ENCODE measurements around the gene SCUBE3. TPM values are rescaled to one million over a fixed set of nuclear protein-coding genes. Genes with fewer than 3 reads are reported as not detected.

Gene SCUBE3
- total and polyA plus RNA-seq, 2 of the 13 experiments (the other 11 are each of a cell fraction or from before 2014, with no cell fraction given): not detected

DNA sequence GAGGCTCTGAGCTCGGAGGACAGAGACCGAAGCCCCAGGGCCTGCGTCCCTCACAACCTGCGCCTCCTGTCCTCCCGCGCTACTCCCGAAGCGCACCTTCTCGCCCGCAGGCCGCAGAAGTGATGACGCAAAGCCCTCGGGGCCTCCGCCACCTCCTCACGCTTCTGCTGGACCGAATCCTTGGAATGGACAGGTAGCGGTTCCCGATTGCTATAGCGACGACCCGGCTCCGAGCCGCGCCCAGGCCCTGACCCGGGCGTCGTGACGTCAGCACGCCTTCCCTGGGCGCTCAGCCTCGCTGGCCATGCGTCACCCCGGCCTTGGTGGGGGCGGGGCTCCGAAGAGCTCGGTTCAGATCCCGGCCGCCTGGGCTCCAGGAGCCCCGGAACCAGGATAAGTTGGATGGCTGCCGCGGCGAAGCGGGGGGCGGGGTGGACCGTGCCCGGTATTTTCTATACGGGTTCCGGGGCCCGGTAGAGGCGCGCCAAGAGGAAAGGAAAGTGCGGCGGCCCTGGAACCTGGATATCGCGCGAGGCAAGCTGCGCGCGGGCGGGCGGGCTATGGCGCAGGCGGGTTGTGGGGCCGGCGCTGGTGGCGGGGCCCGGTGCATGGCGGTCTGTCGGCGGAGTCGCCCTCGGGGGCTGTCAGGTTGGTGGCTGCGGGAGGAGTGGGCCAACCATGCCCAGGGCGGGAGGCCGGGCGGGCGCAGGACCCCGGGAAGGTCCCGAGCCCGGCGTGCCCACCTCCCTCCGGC, 45.6 kb downstream of the SCUBE3 start, which contains the start of gene ZNF76 (continued):
- TF ChIP-seq, protein P1, sequence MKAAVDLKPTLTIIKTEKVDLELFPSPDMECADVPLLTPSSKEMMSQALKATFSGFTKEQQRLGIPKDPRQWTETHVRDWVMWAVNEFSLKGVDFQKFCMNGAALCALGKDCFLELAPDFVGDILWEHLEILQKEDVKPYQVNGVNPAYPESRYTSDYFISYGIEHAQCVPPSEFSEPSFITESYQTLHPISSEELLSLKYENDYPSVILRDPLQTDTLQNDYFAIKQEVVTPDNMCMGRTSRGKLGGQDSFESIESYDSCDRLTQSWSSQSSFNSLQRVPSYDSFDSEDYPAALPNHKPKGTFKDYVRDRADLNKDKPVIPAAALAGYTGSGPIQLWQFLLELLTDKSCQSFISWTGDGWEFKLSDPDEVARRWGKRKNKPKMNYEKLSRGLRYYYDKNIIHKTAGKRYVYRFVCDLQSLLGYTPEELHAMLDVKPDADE (CRISPR knock-in tag; IDR thresholded peaks at IDR 0.05): peak; percentile 82; the same call in 1 of the 2 replicates
- TF ChIP-seq ZNF564 (CRISPR knock-in tag; IDR thresholded peaks at IDR 0.05) (peak; percentile 93), ZBTB8A (CRISPR knock-in tag; IDR thresholded peaks at IDR 0.05; ENCODE audit: borderline replicate concordance, low read depth) (peak; percentile 86), HHEX (CRISPR knock-in tag; IDR thresholded peaks at IDR 0.05) (peak; percentile 20; the same call in 1 of the 2 replicates), MTA3 (CRISPR knock-in tag; IDR thresholded peaks at IDR 0.05) (no peak), TAF1 (CRISPR knock-in tag; IDR thresholded peaks at IDR 0.05) (peak; percentile 84), RARA (CRISPR knock-in tag; IDR thresholded peaks at IDR 0.05) (peak; percentile 74), ZNF224 (CRISPR knock-in tag; IDR thresholded peaks at IDR 0.05) (peak; percentile 89; the same call in 1 of the 2 replicates), KLF9 (CRISPR knock-in tag; IDR thresholded peaks at IDR 0.05; ENCODE audit: low read depth) (peak; percentile 97)
- TF ChIP-seq, protein P2, sequence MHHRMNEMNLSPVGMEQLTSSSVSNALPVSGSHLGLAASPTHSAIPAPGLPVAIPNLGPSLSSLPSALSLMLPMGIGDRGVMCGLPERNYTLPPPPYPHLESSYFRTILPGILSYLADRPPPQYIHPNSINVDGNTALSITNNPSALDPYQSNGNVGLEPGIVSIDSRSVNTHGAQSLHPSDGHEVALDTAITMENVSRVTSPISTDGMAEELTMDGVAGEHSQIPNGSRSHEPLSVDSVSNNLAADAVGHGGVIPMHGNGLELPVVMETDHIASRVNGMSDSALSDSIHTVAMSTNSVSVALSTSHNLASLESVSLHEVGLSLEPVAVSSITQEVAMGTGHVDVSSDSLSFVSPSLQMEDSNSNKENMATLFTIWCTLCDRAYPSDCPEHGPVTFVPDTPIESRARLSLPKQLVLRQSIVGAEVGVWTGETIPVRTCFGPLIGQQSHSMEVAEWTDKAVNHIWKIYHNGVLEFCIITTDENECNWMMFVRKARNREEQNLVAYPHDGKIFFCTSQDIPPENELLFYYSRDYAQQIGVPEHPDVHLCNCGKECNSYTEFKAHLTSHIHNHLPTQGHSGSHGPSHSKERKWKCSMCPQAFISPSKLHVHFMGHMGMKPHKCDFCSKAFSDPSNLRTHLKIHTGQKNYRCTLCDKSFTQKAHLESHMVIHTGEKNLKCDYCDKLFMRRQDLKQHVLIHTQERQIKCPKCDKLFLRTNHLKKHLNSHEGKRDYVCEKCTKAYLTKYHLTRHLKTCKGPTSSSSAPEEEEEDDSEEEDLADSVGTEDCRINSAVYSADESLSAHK (CRISPR knock-in tag; IDR thresholded peaks at IDR 0.05; ENCODE audit: borderline replicate concordance): peak; percentile 80
- TF ChIP-seq, protein P3, sequence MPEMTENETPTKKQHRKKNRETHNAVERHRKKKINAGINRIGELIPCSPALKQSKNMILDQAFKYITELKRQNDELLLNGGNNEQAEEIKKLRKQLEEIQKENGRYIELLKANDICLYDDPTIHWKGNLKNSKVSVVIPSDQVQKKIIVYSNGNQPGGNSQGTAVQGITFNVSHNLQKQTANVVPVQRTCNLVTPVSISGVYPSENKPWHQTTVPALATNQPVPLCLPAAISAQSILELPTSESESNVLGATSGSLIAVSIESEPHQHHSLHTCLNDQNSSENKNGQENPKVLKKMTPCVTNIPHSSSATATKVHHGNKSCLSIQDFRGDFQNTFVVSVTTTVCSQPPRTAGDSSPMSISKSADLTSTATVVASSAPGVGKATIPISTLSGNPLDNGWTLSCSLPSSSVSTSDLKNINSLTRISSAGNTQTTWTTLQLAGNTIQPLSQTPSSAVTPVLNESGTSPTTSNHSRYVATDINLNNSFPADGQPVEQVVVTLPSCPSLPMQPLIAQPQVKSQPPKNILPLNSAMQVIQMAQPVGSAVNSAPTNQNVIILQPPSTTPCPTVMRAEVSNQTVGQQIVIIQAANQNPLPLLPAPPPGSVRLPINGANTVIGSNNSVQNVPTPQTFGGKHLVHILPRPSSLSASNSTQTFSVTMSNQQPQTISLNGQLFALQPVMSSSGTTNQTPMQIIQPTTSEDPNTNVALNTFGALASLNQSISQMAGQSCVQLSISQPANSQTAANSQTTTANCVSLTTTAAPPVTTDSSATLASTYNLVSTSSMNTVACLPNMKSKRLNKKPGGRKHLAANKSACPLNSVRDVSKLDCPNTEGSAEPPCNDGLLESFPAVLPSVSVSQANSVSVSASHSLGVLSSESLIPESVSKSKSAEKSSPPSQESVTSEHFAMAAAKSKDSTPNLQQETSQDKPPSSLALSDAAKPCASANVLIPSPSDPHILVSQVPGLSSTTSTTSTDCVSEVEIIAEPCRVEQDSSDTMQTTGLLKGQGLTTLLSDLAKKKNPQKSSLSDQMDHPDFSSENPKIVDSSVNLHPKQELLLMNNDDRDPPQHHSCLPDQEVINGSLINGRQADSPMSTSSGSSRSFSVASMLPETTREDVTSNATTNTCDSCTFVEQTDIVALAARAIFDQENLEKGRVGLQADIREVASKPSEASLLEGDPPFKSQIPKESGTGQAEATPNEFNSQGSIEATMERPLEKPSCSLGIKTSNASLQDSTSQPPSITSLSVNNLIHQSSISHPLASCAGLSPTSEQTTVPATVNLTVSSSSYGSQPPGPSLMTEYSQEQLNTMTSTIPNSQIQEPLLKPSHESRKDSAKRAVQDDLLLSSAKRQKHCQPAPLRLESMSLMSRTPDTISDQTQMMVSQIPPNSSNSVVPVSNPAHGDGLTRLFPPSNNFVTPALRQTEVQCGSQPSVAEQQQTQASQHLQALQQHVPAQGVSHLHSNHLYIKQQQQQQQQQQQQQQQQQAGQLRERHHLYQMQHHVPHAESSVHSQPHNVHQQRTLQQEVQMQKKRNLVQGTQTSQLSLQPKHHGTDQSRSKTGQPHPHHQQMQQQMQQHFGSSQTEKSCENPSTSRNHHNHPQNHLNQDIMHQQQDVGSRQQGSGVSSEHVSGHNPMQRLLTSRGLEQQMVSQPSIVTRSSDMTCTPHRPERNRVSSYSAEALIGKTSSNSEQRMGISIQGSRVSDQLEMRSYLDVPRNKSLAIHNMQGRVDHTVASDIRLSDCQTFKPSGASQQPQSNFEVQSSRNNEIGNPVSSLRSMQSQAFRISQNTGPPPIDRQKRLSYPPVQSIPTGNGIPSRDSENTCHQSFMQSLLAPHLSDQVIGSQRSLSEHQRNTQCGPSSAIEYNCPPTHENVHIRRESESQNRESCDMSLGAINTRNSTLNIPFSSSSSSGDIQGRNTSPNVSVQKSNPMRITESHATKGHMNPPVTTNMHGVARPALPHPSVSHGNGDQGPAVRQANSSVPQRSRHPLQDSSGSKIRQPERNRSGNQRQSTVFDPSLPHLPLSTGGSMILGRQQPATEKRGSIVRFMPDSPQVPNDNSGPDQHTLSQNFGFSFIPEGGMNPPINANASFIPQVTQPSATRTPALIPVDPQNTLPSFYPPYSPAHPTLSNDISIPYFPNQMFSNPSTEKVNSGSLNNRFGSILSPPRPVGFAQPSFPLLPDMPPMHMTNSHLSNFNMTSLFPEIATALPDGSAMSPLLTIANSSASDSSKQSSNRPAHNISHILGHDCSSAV (CRISPR knock-in tag; IDR thresholded peaks at IDR 0.05; ENCODE audit: borderline replicate concordance): 0 out of 2 replicates have a peak, but pooled peaks have one; percentile 24
- TF ChIP-seq, protein P4, sequence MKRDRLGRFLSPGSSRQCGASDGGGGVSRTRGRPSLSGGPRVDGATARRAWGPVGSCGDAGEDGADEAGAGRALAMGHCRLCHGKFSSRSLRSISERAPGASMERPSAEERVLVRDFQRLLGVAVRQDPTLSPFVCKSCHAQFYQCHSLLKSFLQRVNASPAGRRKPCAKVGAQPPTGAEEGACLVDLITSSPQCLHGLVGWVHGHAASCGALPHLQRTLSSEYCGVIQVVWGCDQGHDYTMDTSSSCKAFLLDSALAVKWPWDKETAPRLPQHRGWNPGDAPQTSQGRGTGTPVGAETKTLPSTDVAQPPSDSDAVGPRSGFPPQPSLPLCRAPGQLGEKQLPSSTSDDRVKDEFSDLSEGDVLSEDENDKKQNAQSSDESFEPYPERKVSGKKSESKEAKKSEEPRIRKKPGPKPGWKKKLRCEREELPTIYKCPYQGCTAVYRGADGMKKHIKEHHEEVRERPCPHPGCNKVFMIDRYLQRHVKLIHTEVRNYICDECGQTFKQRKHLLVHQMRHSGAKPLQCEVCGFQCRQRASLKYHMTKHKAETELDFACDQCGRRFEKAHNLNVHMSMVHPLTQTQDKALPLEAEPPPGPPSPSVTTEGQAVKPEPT (CRISPR knock-in tag; IDR thresholded peaks at IDR 0.05; ENCODE audit: low read depth): peak; percentile 94
- TF ChIP-seq, protein P5, sequence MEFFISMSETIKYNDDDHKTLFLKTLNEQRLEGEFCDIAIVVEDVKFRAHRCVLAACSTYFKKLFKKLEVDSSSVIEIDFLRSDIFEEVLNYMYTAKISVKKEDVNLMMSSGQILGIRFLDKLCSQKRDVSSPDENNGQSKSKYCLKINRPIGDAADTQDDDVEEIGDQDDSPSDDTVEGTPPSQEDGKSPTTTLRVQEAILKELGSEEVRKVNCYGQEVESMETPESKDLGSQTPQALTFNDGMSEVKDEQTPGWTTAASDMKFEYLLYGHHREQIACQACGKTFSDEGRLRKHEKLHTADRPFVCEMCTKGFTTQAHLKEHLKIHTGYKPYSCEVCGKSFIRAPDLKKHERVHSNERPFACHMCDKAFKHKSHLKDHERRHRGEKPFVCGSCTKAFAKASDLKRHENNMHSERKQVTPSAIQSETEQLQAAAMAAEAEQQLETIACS (CRISPR knock-in tag; IDR thresholded peaks at IDR 0.05): peak; percentile 58
